ENCODE data around the gene DAPP1.
"Not testable (repeated sequence)": the region's sequence is repeated elsewhere in the genome, so short reads cannot be mapped to it uniquely, and the experiment has no call there.

DAPP1 gene

GRCh38 chr4:99825272-99825671 lies 8.6 kb downstream of the DAPP1 start:
- DNase-seq (ENCODE audit: low read depth): no peak

GRCh38 chr4:99826016-99826415 lies 9.4 kb downstream of the DAPP1 start:
- no peak for DNase-seq (ENCODE audit: low read depth)

DNA sequence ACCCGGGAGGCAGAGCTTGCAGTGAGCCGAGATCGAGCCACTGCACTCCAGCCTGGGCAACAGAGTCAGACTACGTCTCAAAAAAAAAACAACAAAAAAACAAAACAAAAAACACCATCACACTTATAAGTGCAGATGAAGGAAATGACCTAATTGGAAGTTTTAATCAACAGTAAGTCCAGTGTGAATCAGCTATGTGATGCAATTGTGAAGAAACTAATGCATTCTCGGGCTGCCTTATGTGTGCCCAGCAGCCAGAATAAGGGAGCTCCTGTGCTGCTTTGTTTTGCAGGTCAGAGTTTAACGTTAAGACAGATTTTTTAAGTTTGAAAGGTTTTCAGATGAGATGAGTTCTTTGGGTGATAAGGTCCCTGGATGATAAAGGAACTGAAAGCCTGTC lies 10.8 kb downstream of the DAPP1 start:
- no peak for DNase-seq (ENCODE audit: low read depth)

GRCh38 chr4:99827857-99828256 lies 11.2 kb downstream of the DAPP1 start:
- DNase-seq (ENCODE audit: low read depth): no peak

GRCh38 chr4:99828477-99828876 lies 11.8 kb downstream of the DAPP1 start:
- DNase-seq (ENCODE audit: low read depth): no peak

- DNase-seq (ENCODE audit: low read depth): not testable (repeated sequence)
Measured at GRCh38 chr4:99830051-99830450, 13.4 kb downstream of the DAPP1 start.

DNA sequence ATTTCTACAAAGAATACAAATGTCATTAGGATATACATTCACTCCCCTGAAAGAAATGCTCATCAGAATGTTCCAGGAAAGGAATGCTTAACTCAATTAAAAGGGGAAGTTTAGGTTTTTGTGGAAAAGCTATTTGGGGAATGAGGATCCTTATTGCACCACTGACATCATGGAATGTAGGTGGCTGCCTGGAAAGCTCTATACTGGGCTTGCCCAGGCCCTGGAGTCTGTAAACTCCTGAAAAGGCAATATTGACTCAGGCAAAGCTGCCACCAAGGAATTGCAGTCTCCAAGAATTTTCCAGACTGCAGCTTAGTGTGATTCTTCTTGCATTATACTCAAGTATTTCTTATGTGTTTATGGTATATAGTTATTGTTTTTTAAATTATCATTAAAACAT lies 15.7 kb downstream of the DAPP1 start:
- DNase-seq (ENCODE audit: low read depth): no peak

DNA sequence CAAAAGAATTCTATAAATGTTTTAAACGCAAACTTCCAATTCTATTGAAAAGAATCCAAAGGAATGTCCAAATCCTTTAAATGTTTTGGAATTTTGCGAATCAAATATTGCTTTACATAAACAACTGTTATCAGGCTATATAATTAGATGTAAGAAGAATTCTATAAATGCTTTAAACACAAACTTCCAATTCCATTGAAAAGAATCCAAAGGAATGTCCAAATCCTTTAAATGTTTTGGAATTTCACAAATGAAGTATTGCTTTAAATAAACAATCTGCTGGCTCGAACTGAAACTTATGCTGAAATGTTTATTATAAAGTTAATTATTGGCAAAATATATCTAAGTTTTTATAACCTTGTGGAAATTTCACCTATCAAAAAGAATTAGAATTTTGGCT lies 16.1 kb downstream of the DAPP1 start:
- DNase-seq (ENCODE audit: low read depth): no peak

- no peak for DNase-seq (ENCODE audit: low read depth)
Measured at GRCh38 chr4:99833756-99834155, 17.1 kb downstream of the DAPP1 start.

DNA sequence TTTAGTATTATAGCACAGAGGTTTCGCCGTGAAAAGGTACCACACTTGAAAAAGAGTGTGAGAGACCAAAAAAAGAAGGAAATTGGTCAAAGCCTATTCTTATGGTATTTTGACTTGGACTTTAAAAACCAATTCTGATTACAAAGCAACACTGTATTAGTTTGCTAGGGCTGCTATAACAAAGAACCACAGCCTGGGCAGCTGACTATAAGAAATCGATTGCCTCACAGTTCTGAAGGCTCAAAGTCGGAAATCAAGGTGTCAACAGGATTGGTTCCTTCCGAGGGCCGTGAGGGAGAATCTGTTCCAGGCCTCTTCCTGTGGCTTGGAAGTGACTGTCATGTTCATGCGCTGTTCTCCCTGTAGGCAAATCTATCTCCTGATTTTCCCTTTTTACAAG lies 17.9 kb downstream of the DAPP1 start:
- no peak for DNase-seq (ENCODE audit: low read depth)

GRCh38 chr4:99835942-99836341 lies 19.3 kb downstream of the DAPP1 start:
- DNase-seq (ENCODE audit: low read depth): no peak

DNA sequence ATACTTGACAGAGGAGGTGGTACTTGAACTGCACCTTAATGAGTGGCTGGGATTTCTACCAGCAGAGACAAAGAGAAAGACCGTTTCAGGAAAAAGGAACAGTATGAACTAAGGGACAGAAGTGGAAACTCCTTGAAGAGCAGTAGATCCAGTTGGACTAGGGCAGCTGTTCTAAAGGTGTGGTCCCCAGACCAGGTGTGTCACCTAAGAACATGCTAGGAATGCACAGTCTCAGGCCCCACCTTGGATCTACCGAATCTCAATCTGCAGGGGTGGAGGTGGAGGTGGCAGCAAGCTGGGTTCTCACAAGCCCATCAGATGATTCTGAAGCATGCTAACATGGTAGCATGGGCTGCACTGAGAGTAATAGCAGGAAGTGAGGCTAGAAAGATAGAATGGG lies 22.3 kb downstream of the DAPP1 start:
- DNase-seq (ENCODE audit: low read depth): no peak

GRCh38 chr4:99841129-99841528 lies 24.5 kb downstream of the DAPP1 start:
- DNase-seq (ENCODE audit: low read depth): no peak

DNA sequence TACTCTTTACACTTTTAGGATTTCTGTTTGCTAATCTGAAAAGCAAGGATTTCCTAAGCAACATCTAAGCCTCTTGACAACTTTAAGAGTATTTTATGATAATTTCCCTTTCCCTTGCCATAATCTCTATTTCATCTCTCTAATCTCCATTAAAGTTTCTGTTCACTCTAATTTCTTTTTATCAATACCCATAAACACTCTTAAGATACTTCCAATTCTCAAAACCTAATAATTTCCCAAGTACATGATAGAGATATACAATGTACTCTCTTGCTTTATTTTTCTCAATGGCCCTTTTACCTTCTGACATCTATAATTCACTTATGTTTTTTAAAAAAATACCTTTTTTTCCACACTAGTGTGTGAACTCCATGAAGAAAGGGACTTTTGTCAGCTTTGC lies 26.8 kb downstream of the DAPP1 start:
- no peak for DNase-seq (ENCODE audit: low read depth)

DNA sequence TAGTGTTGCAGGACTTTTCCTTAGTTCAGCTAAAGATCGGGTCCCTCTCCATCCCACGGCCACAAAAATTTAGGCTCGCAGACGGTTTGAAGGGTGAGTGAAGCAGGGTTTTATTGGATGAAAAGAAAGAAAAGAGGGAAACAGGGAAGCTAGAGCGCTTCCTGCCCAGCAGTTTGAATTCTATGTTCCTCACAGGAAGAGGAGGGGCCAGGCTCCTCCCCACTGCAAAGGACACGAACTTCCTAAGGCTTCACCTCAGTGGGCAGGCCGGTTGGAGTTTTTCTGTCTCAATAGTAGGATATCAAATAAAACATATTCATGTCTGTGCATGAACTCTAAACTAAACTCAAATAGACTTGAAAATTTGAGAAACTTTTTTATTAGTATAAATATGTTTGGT lies 27.4 kb downstream of the DAPP1 start:
- no peak for DNase-seq (ENCODE audit: low read depth)

DNA sequence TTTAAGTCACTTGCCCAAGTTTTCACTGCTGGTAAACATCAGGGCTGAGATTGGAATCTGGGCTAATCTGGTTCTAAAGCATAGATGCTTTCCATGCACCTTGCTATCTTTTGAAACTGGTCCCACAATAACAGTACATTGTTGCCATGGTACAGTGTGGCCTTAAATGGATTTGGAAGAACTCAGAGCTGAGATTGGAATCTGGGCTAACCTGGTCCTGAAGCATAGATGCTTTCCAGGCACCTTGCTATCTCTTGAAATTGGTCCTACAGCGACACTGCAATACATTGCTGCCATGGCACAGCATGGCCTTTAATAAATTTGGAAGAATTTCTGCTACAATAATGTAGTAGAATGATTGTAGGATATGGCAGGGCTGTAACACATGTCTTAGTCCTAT lies 28.6 kb downstream of the DAPP1 start:
- no peak for DNase-seq (ENCODE audit: low read depth)

DNA sequence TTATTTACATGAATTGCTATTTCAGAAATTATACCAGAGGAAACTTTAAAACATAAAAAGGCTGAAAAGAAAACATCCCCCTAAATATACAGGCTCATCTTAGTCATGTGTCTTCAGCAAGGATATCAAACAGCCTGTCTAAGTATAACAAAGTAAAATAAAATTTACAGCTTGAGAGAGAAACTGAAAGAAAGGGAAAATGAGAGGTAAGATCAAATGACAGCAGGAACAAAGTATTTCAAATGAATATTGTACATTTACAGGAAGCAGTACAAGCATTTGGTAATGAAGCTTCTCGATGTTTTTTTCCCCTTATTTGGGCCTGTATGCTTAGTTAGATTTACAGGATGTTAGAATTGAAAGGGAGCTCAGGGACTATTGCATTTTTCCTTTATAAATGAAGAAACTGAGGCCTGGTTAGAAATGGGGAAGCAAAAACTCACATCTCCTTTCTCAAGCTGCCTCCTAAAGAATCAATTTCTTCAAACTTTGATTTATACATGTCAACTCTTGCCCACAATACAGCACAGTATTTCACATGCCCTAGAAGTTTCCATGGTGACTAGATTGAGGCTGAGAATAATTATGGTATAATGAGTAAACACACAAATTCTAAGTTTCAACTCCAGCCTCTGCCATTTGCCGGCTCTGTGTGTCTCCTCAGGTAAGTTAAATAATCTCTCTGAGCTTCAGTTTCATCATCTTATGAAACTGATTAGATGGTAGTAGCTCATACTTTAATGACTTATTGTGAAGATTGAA lies 29.3 kb downstream of the DAPP1 start:
- DNase-seq (ENCODE audit: low read depth): no peak

DNA sequence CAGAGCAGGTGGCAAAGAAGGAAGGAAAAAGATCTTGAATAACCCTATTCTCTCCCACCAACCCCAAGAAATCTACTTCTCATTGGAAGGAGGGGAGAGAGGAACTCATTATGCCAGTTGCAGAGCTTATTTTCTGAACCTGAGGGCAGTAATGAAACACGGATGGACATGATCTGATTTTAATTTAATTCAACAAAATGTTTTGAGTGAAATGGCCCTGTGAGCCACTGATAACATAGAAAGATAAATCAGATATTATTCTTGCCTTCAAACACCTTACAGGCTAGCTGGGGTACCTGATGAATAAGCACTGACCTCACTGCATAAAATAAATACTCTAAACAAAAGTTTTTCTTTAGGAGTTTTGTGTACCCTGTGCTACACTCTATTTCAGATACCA lies 30.3 kb downstream of the DAPP1 start:
- DNase-seq (ENCODE audit: low read depth): no peak

DNA sequence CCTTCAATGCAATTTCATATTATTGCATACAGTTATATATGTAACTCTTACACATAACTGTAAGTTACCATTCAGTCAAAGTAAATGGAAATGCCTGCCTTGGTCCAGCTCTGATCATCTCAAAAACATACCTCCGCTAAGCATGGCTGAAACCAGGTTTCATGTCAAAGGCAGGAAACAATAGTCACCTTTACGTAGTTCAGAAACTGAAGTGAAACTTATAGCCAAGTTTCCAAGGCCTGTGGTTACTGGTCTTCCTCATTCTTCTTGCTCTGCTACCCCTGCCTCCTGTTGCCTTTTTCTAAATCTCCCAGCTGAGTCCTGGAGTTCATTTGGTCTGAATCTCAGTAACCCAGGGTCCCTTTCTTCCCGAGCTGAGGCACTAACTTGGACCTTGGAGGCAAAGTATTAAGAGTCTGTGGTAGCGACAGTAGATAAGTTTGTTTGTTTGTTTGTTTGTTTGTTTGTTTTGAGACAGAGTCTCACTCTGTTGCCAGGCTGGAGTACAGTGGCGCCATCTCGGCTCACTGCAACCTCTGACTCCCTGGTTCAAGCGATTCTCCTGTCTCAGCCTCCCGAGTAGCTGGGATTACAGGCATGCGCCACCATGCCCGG lies 30.8 kb downstream of the DAPP1 start:
- no peak for DNase-seq (ENCODE audit: low read depth)

DNA sequence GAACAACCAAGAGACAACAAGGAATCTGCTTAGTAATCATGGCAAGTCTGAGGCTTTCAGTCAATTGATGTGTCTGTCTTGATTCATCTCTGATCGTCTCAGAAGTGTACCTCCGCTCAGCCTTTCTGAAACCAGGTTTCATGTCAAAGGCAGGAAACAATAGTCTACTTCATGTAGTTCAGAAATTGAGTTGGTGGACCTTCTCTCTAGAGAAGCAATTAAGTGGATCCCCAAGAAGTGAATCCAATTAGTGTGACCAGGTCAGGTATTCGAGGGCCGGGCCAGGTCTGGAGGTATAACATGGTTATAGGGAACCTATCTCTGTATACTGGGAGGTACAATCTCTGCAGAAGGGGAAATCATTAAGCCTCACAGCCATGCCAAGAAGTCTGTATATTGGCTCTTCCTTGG lies 32.0 kb downstream of the DAPP1 start:
- DNase-seq (ENCODE audit: low read depth): no peak

DNA sequence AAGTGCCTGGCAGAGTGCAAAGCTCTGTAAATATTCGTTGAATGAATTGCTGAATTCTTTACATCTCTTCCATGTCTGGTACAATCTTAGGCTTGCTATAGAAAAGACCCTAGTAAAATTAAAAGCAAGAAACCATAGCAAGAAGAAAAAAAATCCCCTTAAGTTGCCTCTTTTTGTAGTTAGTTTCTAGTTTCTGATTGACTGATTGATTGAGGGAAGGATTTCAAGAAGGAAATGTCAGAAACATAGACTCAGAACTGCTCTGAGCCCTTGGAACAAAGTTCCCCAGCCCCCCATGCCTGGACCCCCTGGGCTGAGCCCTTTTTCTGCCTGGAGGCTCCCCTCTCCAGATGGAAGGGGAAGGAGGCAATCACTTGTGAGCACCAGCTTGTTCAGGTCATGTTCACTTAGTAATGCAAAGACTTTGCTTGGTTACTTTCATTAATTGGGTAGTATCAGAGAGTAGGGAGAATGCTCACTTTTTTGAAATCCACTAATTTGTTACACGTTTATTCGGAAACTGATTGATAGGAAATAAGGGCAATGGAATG lies 35.6 kb downstream of the DAPP1 start:
- no peak for DNase-seq (ENCODE audit: low read depth)

DNA sequence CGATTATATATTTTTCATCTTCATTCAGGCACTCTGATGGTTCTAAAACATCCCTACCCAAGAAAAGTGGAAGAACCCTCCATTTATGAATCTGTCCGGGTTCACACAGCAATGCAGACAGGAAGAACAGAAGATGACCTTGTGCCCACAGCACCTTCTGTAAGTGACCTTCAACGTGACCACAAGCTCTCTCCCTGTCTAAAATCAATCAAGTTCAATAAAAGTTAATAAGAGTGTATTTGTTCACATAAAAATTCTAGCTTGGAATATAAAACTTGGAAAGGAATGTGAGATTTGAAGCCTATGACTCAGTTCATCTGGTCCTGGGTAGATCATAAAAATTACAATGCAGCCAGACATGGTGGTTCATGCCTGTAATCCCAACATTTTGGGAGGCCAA lies 36.6 kb downstream of the DAPP1 start:
- no peak for DNase-seq (ENCODE audit: low read depth)

DNA sequence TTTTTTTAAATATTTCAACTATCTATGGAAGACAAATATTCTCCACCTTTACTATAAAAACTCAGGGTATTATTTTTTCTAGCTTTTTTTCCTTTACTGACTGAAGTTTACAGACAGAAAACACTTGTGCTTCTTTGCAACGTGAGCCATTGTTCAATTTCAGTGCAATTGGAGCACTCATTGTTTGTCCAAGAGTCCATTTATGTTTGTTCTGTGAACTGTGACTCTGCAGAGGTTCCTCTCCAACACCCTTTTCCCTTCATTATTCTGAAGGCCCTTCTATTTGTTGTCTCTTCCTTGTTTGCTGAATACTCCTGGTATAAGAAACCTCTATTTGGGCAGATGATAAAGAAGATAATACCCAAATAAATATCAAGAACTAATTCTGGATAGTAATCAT lies 37.4 kb downstream of the DAPP1 start:
- no peak for DNase-seq (ENCODE audit: low read depth)

DNA sequence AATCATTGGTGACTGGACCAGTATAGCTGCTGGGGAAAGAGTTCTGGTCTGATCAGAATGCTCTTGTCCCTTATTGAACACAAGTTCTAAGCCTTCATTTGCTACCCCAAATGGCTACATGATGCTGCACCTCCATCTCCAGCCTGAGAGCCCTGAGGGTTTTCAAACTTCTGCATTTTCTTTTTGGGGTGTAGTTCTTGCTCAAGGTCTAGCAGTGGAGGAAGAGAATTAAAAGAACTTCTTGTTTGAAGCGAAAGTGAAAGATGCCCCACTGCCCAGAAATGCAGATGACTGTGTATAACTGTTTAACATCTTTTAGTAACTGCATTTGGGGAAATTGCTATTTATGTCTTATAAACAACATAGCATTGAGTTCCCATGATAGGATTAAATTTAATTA lies 39.1 kb downstream of the DAPP1 start:
- no peak for DNase-seq (ENCODE audit: low read depth)

Data from non-pigmented ciliary epithelial cell (primary cell).